ENCODE results near the gene TCERG1L.
"Not testable (repeated sequence)": the region's sequence is repeated elsewhere in the genome, so short reads cannot be mapped to it uniquely, and the experiment has no call there.

Gene TCERG1L

DNA sequence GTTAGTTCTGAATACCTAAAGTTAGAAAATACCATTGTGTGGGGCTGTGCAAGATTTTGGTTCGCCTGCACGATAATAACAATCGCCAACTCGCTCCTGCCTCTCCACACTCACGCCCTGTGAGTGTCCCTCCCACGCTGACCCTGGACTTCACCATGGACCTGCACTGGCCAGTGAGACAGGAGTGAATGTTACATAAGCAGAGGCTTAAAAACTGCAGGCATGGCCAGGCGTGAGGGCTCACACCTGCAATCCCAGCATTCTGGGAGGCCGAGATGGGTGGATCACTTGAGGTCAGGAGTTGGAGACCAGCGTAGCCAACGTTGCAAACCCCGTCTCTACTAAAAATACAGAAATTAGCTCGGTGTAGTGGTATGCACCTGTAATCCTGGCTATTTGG lies 68.4 kb downstream of the TCERG1L start:
- TF ChIP-seq, protein P1, sequence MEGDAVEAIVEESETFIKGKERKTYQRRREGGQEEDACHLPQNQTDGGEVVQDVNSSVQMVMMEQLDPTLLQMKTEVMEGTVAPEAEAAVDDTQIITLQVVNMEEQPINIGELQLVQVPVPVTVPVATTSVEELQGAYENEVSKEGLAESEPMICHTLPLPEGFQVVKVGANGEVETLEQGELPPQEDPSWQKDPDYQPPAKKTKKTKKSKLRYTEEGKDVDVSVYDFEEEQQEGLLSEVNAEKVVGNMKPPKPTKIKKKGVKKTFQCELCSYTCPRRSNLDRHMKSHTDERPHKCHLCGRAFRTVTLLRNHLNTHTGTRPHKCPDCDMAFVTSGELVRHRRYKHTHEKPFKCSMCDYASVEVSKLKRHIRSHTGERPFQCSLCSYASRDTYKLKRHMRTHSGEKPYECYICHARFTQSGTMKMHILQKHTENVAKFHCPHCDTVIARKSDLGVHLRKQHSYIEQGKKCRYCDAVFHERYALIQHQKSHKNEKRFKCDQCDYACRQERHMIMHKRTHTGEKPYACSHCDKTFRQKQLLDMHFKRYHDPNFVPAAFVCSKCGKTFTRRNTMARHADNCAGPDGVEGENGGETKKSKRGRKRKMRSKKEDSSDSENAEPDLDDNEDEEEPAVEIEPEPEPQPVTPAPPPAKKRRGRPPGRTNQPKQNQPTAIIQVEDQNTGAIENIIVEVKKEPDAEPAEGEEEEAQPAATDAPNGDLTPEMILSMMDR (conservative IDR thresholded peaks at IDR 0.05), result no peak
- no peak overlapping the region for H3K27ac ChIP-seq

DNA sequence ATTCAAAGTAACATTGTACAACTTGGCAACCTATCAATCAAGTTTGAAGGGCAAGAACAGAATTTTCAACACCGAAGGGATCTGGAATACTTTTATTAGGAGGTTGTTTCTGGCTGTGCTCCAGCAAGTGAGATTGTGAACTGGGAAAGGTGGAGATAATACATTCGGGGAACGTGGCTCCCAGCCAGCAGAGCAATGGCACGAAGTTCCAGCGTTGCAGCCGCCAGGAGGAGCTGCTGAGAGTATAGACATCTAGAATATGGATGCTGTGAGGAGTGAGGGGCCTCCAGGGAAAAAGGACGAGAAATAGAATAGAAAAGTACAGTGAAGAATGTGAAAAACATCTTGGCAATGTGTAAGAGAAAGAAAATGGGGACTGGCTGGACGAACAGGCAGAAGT lies 69.5 kb downstream of the TCERG1L start:
- H3K27ac ChIP-seq, result no peak overlapping the region
- TF ChIP-seq, protein P1 (conservative IDR thresholded peaks at IDR 0.05), result peak; percentile 65

DNA sequence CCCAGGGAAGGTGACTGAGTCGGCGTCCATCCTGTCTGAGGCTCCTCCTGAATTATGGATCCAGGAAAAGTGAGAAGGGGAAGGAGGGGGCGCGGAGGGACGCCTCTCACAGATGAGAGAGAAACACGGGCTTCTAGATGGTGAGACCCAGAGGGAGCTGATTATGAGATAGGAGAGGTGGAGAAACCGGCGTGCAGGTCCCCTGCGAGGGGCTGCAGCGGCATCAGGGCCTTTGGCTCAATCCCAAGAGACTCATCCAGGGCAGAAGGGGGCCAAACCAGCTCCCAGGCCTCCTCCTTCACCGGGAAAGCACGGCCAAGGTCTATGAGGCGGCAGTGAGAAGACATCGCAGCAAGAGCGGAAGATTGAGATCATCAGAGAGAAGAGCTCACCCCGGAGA lies 70.8 kb downstream of the TCERG1L start:
- TF ChIP-seq, protein P1 (conservative IDR thresholded peaks at IDR 0.05), result no peak
- H3K27ac ChIP-seq, result no peak overlapping the region

DNA sequence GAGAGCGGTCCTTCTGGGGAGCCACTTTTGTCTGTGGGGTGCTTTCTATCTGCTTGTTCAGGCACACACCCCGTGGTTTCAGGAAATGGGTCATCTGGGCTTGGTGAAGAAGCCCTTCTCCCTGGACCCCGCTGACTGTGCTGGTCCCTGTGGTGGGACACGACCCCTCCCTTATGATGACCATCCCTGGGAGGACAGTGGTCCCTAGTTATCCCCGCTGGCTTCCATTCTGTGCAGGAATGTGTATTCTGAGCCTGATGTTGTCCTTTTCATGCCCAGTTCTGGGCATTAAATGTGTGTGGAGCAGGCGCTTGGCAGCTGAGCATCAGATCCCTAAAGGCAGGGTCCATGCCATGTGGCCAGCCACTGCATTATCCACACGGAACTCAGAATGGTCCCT lies 71.6 kb downstream of the TCERG1L start:
- H3K27ac ChIP-seq, result no peak overlapping the region
- TF ChIP-seq, protein P1 (conservative IDR thresholded peaks at IDR 0.05), result no peak

DNA sequence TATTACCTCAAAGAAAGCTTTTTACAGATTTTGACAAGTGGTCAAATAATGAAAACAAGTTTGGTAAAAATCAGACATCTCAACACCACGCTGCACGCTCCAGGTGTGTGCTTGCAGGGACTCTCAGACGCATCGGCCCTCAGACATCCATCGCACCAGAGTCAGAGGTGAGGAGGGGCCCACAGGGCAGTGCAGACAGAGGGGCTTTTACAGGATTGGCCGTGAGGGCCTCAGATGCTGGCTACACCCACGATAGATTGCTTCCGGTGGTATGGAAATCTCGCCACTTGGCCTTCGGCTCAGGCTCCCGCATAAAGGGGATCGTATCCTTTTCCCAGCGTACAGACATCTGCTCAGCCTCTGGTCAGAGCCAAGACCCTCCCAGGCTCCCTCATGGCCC lies 72.1 kb downstream of the TCERG1L start:
- TF ChIP-seq, protein P1 (conservative IDR thresholded peaks at IDR 0.05), result no peak

DNA sequence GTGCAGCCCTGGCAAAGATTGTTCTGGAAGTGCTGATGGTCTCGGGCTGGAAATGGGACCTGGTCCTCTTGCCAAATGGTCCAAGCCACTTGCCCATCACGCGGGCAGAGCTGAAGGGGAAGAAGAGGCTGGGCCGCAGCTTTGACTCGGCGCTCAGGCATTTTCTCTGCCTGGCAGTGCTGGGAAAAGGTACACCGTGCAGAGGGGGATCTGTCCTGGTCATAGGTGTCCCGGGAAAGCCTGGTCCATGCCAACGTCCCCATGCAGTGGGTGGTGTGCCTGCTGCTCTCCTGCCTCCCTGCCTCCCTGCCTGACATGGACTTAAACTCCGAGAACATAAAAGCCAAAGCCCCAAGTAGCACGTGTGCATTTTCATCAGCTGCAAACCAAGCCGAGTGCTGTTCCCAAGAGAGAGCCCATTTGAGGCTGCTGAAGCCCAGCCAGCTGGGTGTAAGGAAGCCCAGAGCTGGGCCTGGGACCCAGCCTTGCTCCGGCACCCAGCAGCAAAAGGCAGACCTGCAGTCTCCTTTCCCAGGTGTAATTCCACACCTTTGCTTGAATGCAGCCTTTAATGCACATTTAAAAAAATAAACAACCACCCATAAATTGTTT lies 72.7 kb downstream of the TCERG1L start:
- H3K27ac ChIP-seq, result no peak overlapping the region
- TF ChIP-seq, protein P1 (conservative IDR thresholded peaks at IDR 0.05), result no peak

More for the DNA sequence above, 72.1 kb downstream of the TCERG1L start:
- no peak overlapping the region for H3K27ac ChIP-seq

DNA sequence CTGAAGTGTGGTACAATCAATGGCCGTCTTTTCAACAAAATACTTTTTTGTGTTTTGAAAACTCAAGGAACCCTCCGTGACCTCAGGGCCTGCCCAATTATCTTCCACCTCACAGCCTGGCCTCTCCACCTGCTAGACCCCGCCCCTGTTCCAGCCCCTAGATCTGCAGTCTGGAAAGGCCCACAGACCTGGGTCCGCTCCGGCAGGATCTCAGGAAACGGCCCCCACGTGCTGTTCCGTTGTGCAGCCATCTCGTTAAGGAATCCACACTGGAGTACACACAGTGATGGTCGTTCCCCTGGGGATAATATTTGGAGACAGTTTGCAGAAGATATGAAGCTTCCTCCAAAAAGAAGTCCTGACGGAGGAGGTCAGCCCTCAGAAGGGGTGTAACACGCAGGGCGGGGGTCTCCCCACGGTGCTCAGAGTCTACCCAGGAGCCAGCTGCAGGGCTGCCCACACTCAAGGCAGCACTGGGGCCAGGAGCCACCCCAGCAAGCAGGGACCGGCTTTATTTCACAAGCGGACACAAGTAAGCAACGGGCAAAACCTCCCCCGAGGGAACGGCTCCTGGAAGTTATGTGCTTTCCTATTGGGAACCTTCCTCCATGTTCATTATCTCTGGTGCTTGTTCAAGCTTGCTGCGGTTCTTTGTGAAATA lies 73.4 kb downstream of the TCERG1L start:
- TF ChIP-seq, protein P1 (conservative IDR thresholded peaks at IDR 0.05), result no peak
- H3K27ac ChIP-seq, result no peak overlapping the region

DNA sequence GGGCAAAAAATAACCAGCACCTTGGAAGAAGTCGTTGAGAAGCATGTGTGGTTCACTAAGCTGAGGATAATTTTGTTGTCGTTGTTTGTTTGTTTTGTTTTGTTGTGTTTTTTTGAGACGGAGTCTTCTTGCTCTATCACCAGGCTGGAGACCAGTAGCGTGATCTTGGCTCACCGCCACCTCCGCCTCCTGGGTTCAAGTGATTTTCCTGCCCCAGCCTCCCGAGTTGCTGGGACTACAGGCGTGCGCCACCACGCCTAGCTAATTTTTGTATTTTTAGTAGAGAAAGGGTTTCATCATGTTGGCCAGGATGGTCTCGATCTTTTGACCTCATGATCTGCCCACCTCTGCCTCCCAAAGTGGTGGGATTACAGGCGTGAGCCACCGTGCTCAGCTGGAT lies 76.9 kb downstream of the TCERG1L start:
- not testable (repeated sequence) for H3K27ac ChIP-seq
